LNCaP clone FGC (cell line): ENCODE measurements around the gene DDAH1.

Source experiments
- DNase-seq: peaks from one replicate; pipeline ENCODE4 v3.0.0-alpha.2; 2011; ENCODE audit warnings: low read depth
- H3K4me3 ChIP-seq: 2 replicates; pipeline ENCODE4 v1.5.1; 2011; ENCODE audit warnings: mild to moderate bottlenecking, low read depth, low read length, control low read depth
- CTCF ChIP-seq: IDR thresholded peaks from 2 replicates; pipeline ENCODE4 v1.5.1; 2012; ENCODE audit warnings: mild to moderate bottlenecking; ENCODE audit not compliant: control insufficient read depth, insufficient read depth; ENCODE audit errors: extremely low read depth

The DDAH1 gene

GRCh38 chr1:85462931-85463649, 1.9 kb downstream of the DDAH1 start:
- TF ChIP-seq CTCF, result no peak
- no peak overlapping the region for H3K4me3 ChIP-seq
- no peak for DNase-seq

DNA sequence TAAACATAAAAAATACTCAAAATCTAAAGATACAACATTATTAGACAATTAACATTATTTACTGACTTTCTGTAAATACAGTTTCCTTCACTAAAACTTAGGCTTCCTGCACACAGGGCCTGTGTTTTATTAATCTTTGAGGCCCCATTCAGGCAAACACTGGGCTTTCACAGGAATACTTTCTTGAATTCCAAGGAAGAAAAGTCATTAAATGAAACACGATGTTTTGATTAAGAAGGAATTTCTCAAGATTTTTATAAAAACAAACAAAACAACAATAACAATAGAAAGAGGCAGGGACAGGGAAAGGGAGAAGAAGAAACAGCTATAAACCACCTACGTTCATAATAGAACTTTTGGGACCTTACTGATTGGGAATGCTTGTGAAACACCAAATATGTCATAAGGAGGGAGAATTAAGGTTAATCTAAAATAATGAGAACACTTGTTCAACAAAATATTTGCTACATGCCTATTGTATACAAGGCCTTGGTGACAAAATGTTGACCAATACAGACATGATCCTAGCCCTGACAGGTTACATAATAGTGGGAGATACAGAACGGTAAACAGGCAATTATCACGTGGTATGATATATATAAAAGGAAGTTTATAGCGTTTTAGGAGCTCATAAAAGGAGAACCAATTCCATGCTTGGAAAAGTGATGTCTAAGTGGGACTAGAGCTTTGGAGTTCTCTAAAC, 3.6 kb downstream of the DDAH1 start:
- H3K4me3 ChIP-seq, result no peak overlapping the region
- TF ChIP-seq CTCF, result no peak
- DNase-seq, result peak; percentile 39

GRCh38 chr1:85460555-85461088, 4.3 kb downstream of the DDAH1 start:
- peak; percentile 71 for DNase-seq
- peak overlapping the region; percentile 22; the same call in 1 of the 2 replicates for H3K4me3 ChIP-seq
- TF ChIP-seq CTCF, result no peak

- no peak for DNase-seq
- TF ChIP-seq CTCF, result no peak
- no peak overlapping the region for H3K4me3 ChIP-seq
These were observed 5.7 kb downstream of the DDAH1 start for GRCh38 chr1:85459290-85459689.

DNA sequence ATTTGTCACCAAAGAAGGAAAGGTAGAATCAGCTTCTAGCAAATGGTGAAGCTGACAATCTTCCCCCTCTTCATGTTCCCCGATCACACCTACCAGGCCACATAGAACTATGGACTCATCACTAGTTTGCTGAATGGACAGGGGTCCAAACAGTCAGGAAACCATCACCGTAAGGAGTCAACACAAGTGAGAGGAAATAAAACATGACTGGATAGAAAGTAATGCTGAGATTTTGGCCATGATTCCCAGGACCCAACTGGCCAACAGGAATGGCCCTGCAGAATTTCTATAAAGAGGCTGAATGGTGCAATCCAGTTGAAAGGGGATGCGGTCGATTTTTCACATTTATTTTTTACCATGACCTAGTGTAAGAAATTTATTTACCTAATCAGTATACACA, 10.7 kb downstream of the DDAH1 start:
- no peak for DNase-seq
- no peak for TF ChIP-seq CTCF
- no peak overlapping the region for H3K4me3 ChIP-seq

DNA sequence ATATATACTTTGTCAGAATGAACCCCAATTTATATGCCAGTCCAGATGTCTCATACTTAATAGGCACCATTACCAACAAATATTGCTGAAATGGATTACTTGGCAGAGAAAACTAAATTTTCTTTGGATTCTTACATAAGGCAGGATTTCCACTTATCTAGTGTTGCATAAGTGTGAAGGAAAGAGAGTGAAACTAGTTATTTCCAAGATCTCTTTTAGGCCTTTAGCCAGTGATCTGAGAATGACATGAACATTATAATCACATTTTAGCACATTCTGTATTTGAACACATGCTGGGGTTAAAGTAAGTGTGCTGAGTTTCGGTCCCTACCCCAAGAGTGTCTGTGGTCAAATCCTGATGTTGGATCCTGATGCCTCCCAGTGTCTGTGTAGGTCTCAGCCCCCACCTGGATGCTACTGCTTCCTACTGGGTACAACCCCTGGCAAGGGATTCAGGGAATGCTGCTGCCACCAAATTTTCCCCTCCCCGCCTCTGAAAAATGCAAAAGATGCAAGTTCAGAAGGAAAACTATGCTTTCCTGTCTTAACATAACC, 11.2 kb downstream of the DDAH1 start:
- no peak for DNase-seq
- no peak for TF ChIP-seq CTCF
- H3K4me3 ChIP-seq, result no peak overlapping the region

DNA sequence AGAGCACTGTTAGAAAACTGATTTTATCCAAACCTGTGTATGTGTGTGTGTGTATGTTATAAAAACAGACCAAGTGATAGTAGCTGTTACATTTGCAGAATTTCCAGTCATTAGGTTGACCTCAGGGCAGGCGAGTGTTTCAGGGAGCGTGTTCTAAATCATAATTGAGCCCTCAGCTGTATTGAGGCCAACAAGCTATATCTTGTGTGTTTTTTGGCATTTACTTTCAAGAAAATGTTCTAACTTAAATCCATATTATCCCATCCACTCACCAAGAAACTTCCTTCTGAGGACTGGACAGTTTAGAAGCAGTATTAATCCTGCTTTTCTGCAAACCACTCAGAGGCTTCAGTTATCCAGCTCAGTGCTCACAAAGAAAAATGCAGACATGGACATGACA, 12.0 kb downstream of the DDAH1 start:
- no peak for DNase-seq
- H3K4me3 ChIP-seq, result no peak overlapping the region
- TF ChIP-seq CTCF, result no peak
